Nephron progenitor cell (in vitro differentiated cells): ENCODE measurements around the gene TSPAN7.

Experiments
- DNase-seq: peaks from one replicate; pipeline ENCODE4 v3.0.0; 2021
- H3K27ac Mint-ChIP-seq: 2 replicates; pipeline ENCODE4 v1.8.0; 2021; ENCODE audit warnings: mild to moderate bottlenecking, moderate library complexity, mixed read lengths
- H3K27me3 Mint-ChIP-seq: 2 replicates; pipeline ENCODE4 v1.8.0; 2021; ENCODE audit warnings: mild to moderate bottlenecking, low read depth, mixed read lengths; ENCODE audit not compliant: poor library complexity
- H3K36me3 Mint-ChIP-seq: 2 replicates; pipeline ENCODE4 v1.8.0; 2021; ENCODE audit warnings: low read depth, mixed read lengths
- H3K4me1 Mint-ChIP-seq: 2 replicates; pipeline ENCODE4 v1.8.0; 2021; ENCODE audit warnings: mixed read lengths
- H3K4me3 Mint-ChIP-seq: 2 replicates; pipeline ENCODE4 v1.8.0; 2021; ENCODE audit warnings: mild to moderate bottlenecking, moderate library complexity, mixed read lengths
- H3K9me3 Mint-ChIP-seq: 2 replicates; pipeline ENCODE4 v1.8.0; 2021; ENCODE audit warnings: mild to moderate bottlenecking, moderate library complexity, mixed read lengths
- CTCF ChIP-seq: fragments of 200-600 bp; sonication (generic); IDR thresholded peaks from 2 replicates; pipeline ENCODE4 v1.5.0; 2021; ENCODE audit warnings: antibody characterized with exemption

TSPAN7 gene

DNA sequence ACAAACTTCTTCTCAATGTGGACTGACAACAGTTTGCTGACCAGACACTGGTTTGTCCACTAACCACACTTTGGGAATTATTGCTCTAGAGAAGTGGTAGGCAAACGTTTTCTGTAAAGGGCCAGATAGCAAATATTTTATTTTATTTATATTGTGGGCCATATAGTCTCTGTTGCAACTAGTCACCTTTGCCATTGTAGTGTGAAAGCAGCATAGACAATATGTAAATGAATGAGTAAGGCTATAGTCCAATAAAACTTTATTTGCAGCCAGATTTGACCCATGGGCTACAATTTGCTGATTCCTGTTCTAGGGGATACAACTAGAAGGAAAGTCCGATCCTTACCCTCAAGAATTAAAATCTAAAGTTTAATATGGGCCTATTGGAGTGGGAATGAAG is 14.5 kb downstream of the TSPAN7 start:
- Mint-ChIP-seq H3K27me3 (no peaks in the 10 kb centered on the region), H3K4me3 (no peak overlapping the region), H3K36me3 (no peaks in the 10 kb centered on the region), H3K27ac (no peak overlapping the region), H3K4me1 (no peaks in the 10 kb centered on the region), H3K9me3 (peaks cover 7% of the 10 kb centered on the region)
- no peak for TF ChIP-seq CTCF
- DNase-seq: no peak

GRCh38 chrX:38577738-38578137 is 16.4 kb downstream of the TSPAN7 start:
- no peak for TF ChIP-seq CTCF
- Mint-ChIP-seq H3K4me3 (no peak overlapping the region), H3K27ac (no peak overlapping the region)

DNA sequence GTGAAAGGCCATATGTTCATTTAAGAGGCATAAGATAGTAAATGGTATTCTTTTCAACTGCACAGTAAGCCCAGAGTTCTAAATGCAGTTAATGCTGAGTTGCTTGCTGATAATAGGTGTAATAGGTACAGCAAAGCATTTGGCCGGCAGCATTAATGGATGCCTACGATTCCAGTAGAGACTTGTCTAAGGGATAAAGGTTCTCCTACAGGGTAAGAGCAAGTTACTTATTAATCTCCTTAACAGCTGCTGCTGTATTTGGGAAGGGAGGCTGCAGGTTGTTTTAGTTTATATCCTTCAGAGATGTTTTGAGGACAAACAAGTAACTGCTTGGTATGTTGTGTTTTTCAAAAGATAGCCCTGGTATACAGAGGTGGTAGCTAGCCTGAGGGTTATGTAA is 16.8 kb downstream of the TSPAN7 start:
- no peak for DNase-seq
- Mint-ChIP-seq H3K4me3 (no peak overlapping the region), H3K36me3 (no peaks in the 10 kb centered on the region), H3K27ac (no peak overlapping the region), H3K27me3 (no peaks in the 10 kb centered on the region), H3K4me1 (peaks cover 7% of the 10 kb centered on the region), H3K9me3 (peaks cover 14% of the 10 kb centered on the region)
- no peak for TF ChIP-seq CTCF

More at GRCh38 chrX:38577738-38578137, 16.4 kb downstream of the TSPAN7 start:
- H3K36me3 Mint-ChIP-seq: no peaks in the 10 kb centered on the region
- H3K9me3 Mint-ChIP-seq: peaks cover 14% of the 10 kb centered on the region
- no peaks in the 10 kb centered on the region for H3K27me3 Mint-ChIP-seq
- DNase-seq: no peak
- H3K4me1 Mint-ChIP-seq: peaks cover 4% of the 10 kb centered on the region

DNA sequence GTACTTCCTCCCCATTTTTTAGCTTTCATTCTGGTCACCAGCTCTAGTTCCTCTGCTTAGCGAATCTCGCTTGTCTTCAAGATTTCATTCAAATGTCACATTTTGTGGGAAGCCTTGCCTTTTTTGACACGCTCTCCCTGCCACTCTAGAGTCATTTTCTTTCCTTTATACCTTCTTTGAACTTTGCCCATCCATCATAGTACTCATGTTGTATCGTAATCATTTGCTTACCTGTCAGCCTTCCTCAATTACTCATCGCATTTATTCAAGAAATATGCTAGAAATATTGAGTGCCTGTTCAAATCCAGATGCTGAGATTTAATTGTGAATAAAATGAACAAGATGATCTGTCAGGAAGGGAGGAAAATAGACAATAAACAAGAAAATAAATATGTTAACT is 21.8 kb downstream of the TSPAN7 start:
- Mint-ChIP-seq H3K4me1 (peaks cover 10% of the 10 kb centered on the region), H3K4me3 (no peak overlapping the region), H3K27me3 (no peaks in the 10 kb centered on the region), H3K36me3 (no peaks in the 10 kb centered on the region), H3K9me3 (peaks cover 20% of the 10 kb centered on the region), H3K27ac (peak overlapping the region; percentile 32)
- TF ChIP-seq CTCF: no peak
- no peak for DNase-seq

DNA sequence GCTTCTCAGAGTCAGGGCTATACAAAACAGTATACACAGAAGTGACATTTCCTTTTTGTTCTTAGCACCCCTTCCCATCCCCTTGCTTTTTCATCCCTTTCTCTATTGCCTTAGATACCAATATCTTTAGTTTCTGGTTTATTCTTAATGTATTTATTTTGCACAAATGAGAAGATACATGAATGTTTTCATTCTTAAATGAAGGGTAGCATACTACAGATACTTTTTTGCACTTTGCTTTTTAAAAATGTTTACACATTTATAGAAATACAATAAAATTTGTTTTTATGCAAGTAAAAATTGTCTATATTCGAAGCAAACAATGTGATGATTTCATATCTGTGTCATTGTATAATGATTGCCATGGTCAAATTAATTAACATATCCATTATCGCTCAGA is 33.1 kb downstream of the TSPAN7 start:
- Mint-ChIP-seq H3K9me3 (peaks cover 49% of the 10 kb centered on the region), H3K27ac (no peak overlapping the region), H3K4me1 (no peaks in the 10 kb centered on the region), H3K4me3 (no peak overlapping the region), H3K36me3 (peaks cover 21% of the 10 kb centered on the region), H3K27me3 (peaks cover 4% of the 10 kb centered on the region)
- no peak for DNase-seq
- TF ChIP-seq CTCF: no peak

GRCh38 chrX:38595801-38596200 is 34.5 kb downstream of the TSPAN7 start:
- H3K27ac Mint-ChIP-seq: no peak overlapping the region
- DNase-seq: no peak
- H3K4me1 Mint-ChIP-seq: peaks cover 10% of the 10 kb centered on the region
- peaks cover 4% of the 10 kb centered on the region for H3K27me3 Mint-ChIP-seq
- peaks cover 21% of the 10 kb centered on the region for H3K36me3 Mint-ChIP-seq
- TF ChIP-seq CTCF: no peak
- peaks cover 45% of the 10 kb centered on the region for H3K9me3 Mint-ChIP-seq
- H3K4me3 Mint-ChIP-seq: no peak overlapping the region
